ENCODE data around the gene GOLGA8S. TPM values are rescaled to one million over a fixed set of nuclear protein-coding genes. Genes with fewer than 3 reads are reported as not detected.
"Not testable (repeated sequence)": the region's sequence is repeated elsewhere in the genome, so short reads cannot be mapped to it uniquely, and the experiment has no call there.

The GOLGA8S gene
- total RNA-seq, 2 donors from 2014 or later, result 0.05 to 1.5 TPM

DNA sequence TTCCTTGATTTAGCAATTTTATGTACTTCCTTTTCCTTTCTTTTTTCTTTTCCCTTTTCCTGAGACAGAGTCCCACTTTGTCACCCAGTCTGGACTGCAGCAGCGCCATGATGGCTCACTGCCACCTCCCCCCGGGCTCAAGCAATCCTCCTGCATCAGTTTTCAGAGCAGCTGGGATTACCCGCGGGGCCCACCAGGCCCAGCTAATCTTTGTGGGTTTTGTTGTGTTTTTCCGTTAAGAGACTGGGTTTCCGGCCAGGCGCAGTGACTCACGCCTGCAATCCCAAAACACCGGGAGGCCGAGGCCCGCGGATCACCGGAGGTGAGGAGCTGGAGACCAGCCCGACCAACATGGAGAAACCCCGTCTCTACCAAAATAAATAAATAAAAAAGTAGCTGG lies 17.7 kb downstream of the GOLGA8S start:
- H3K4me3 ChIP-seq, result no peak overlapping the region
- H3K36me3 ChIP-seq, result no peaks in the 10 kb centered on the region
- H3K4me1 ChIP-seq (replicated peaks), result no peaks in the 10 kb centered on the region
- no peaks in the 10 kb centered on the region for H3K27me3 ChIP-seq (replicated peaks; ENCODE audit: insufficient read depth)
- 89% methylated on average over 15 of the region's 15 CpGs for WGBS
- intact Hi-C loops (cut with DNase I), result no loop called here
- TF ChIP-seq CTCF (IDR thresholded peaks at IDR 0.05), result no peak
- TF ChIP-seq POLR2A (IDR thresholded peaks at IDR 0.05), result no peak
- no peak for TF ChIP-seq POLR2AphosphoS5 (IDR thresholded peaks at IDR 0.05)
- no peak overlapping the region for H3K27ac ChIP-seq
- no peak for DNase-seq (ENCODE audit: low spot score)
- no peaks in the 10 kb centered on the region for H3K9me3 ChIP-seq

DNA sequence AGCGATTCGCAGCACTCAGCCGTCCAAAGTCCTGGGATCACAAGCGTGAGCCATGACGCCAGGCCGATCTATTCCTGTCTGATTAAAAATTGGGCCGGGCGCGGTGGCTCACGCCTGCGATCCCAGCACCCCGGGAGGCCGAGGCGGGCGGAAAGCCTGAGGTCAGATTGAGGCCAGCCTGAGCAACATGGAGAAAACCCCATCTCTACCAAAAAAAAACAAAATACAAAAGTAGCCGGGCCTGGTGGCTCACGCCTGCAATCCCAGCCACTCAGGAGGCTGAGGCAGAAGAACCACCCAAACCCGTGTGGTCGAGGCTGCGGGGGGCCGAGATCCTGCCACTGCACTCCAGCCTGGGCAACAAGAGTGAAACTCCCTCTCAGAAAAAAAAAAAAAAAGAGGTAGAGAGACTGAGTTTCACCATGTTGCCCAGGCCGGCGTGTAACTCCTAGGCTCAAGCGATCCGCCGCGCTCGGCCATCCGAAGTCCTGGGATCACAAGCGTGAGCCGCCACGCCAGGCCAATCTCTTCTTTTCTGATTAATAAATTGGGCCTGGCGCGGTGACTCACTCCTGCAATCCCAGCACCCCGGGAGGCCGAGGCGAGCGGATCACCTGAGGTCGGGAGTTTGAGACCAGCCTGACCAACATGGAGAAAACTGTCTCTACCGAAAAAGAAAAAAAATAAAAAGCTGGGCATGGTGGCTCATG lies 18.5 kb downstream of the GOLGA8S start:
- DNase-seq (ENCODE audit: low spot score); H3K4me3 ChIP-seq; H3K4me1 ChIP-seq (replicated peaks); H3K9me3 ChIP-seq; H3K36me3 ChIP-seq; H3K27ac ChIP-seq; H3K27me3 ChIP-seq (replicated peaks; ENCODE audit: insufficient read depth); intact Hi-C loops (cut with DNase I): not testable (repeated sequence)
- WGBS, result 96% methylated on average over 40 of the region's 40 CpGs

- H3K4me1 ChIP-seq (replicated peaks); H3K9me3 ChIP-seq; H3K27me3 ChIP-seq (replicated peaks; ENCODE audit: insufficient read depth); DNase-seq (ENCODE audit: low spot score); H3K4me3 ChIP-seq; H3K36me3 ChIP-seq; H3K27ac ChIP-seq; intact Hi-C loops (cut with DNase I): not testable (repeated sequence)
- 89% methylated on average over 11 of the region's 11 CpGs for WGBS
Measured at GRCh38 chr15:23374226-23374625, 19.7 kb downstream of the GOLGA8S start.

- 91% methylated on average over 13 of the region's 13 CpGs for WGBS
- H3K36me3 ChIP-seq; DNase-seq (ENCODE audit: low spot score); H3K27me3 ChIP-seq (replicated peaks; ENCODE audit: insufficient read depth); H3K4me3 ChIP-seq; H3K4me1 ChIP-seq (replicated peaks); intact Hi-C loops (cut with DNase I); H3K27ac ChIP-seq; H3K9me3 ChIP-seq: not testable (repeated sequence)
Measured at GRCh38 chr15:23378946-23379345, 24.4 kb downstream of the GOLGA8S start.

DNA sequence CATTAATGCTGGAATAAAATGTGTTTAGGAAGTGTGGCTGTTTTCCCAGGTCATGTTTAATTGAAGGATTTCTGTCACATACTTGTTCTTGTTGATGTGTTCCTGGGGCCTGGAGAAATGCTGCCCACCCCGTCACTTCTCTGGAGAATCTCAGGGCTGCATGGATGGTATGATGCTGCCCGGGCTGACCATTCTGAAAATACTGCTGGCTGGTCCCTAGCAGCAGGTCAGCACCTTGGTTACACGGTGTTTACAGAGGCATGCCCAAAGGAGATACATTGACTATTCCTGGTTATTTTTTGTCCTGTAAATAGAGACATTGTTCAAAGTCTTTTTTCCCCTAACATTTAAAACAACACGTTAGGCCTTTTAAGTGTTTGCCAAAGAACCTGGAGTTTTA lies 26.2 kb downstream of the GOLGA8S start:
- H3K27ac ChIP-seq; H3K4me1 ChIP-seq (replicated peaks); H3K9me3 ChIP-seq; H3K36me3 ChIP-seq; H3K4me3 ChIP-seq; DNase-seq (ENCODE audit: low spot score); H3K27me3 ChIP-seq (replicated peaks; ENCODE audit: insufficient read depth); intact Hi-C loops (cut with DNase I): not testable (repeated sequence)
- WGBS, result 42% methylated on average over 4 of the region's 4 CpGs

DNA sequence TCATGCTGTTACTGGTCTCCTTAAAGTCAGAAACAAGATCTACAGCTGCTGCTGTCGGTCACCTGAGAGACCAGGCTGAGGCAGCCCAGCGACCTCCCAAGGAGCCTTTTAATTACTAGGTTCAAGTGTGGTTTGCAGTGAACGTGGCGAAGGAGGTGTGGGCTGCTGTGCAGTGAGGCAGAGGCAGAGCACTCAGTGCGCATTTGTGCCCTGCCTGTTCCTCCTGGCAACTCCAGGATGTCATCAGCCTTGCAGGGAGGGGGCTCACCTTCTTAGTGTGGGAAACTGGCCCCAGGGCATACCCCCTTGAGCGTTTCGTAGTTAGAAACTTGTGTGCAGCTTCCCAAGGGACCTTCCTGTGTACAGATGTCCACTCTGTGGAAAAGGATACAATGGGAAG lies 26.6 kb downstream of the GOLGA8S start:
- intact Hi-C loops (cut with DNase I); H3K4me1 ChIP-seq (replicated peaks); H3K4me3 ChIP-seq; DNase-seq (ENCODE audit: low spot score); H3K27me3 ChIP-seq (replicated peaks; ENCODE audit: insufficient read depth); H3K36me3 ChIP-seq; H3K9me3 ChIP-seq; H3K27ac ChIP-seq: not testable (repeated sequence)
- 49% methylated on average over 7 of the region's 7 CpGs for WGBS

- H3K4me3 ChIP-seq, result no peak overlapping the region
- no peaks in the 10 kb centered on the region for H3K27me3 ChIP-seq (replicated peaks; ENCODE audit: insufficient read depth)
- no peak for DNase-seq (ENCODE audit: low spot score)
- TF ChIP-seq CTCF (IDR thresholded peaks at IDR 0.05) (no peak), POLR2AphosphoS5 (IDR thresholded peaks at IDR 0.05) (no peak), POLR2A (IDR thresholded peaks at IDR 0.05) (no peak)
- no peak overlapping the region for H3K27ac ChIP-seq
- H3K36me3 ChIP-seq, result no peaks in the 10 kb centered on the region
- H3K9me3 ChIP-seq, result no peaks in the 10 kb centered on the region
- intact Hi-C loops (cut with DNase I), result no loop called here
- H3K4me1 ChIP-seq (replicated peaks), result no peaks in the 10 kb centered on the region
Measured at GRCh38 chr15:23384371-23384770, 29.8 kb downstream of the GOLGA8S start.

All from prostate gland (tissue), 2 donors.